IMR-90 (cell line): ENCODE measurements around the gene OVCA2. TPM values are rescaled to one million over a fixed set of nuclear protein-coding genes. Genes with fewer than 3 reads are reported as not detected.

ENCODE experiments used
- ATAC-seq: fragments of 200-7000 bp; cut with Tn5 transposase; 2 replicates; pipeline ENCODE4 v1.9.1; 2020; ENCODE audit warnings: low read depth, mild to moderate bottlenecking, moderate library complexity
- BruUV-seq: library from RNA; stranded (reverse); fragments of 400-500 nt; replicated peaks from 2 replicates; lab custom pipeline; 2021; lab: Mats Ljungman, UMichigan
- CTCF ChIA-PET: fragments of 300-600 bp; formaldehyde crosslinking; extraction: SDS; loops from one replicate; lab custom pipeline; 2021; ENCODE audit warnings: antibody characterized with exemption; lab: Yijun Ruan, JAX
- POLR2A ChIA-PET: fragments of 300-600 bp; sonication (Branson Sonifier 250); formaldehyde crosslinking; loops from one replicate; lab custom pipeline; 2022; ENCODE audit warnings: antibody characterized with exemption; ENCODE audit not compliant: unreplicated experiment; lab: Charles Lee
- DNase-seq: peaks from one replicate; pipeline ENCODE4 v3.0.0; 2013
- H2AFZ ChIP-seq: replicated peaks from 2 replicates; pipeline ENCODE3; 2013; ENCODE audit warnings: low read length, mild to moderate bottlenecking; ENCODE audit not compliant: poor library complexity
- H2AK5ac ChIP-seq: 2 replicates; pipeline ENCODE4 v1.6.1; 2013; ENCODE audit warnings: low read depth, low read length, inconsistent platforms
- H2AK9ac ChIP-seq: replicated peaks from 2 replicates; pipeline ENCODE3; 2013; ENCODE audit warnings: mild to moderate bottlenecking, low read depth, low read length, moderate library complexity; ENCODE audit not compliant: poor library complexity
- H2BK120ac ChIP-seq: 2 replicates; pipeline ENCODE4 v1.6.1; 2013; ENCODE audit warnings: low read depth, low read length, inconsistent platforms
- H2BK15ac ChIP-seq: 3 replicates; pipeline ENCODE4 v1.6.1; 2013; ENCODE audit warnings: low read depth, low read length, inconsistent platforms
- H2BK20ac ChIP-seq: 2 replicates; pipeline ENCODE4 v1.6.1; 2013; ENCODE audit warnings: low read depth, mild to moderate bottlenecking, inconsistent platforms, low read length, moderate library complexity
- H2BK5ac ChIP-seq: 2 replicates; pipeline ENCODE4 v1.6.1; 2013; ENCODE audit warnings: mild to moderate bottlenecking, low read depth, low read length, inconsistent platforms; ENCODE audit not compliant: poor library complexity, severe bottlenecking
- H3K14ac ChIP-seq: replicated peaks from 2 replicates; pipeline ENCODE4 v1.6.1; 2013; ENCODE audit warnings: low read depth, low read length, inconsistent platforms
- H3K18ac ChIP-seq: 2 replicates; pipeline ENCODE4 v1.6.1; 2013; ENCODE audit warnings: low read depth, low read length, control low read depth
- H3K23ac ChIP-seq: 2 replicates; pipeline ENCODE4 v1.6.1; 2013; ENCODE audit warnings: low read depth, low read length, inconsistent platforms
- H3K27ac ChIP-seq: 2 replicates; pipeline ENCODE4 v1.5.1; 2013; ENCODE audit warnings: mild to moderate bottlenecking, control low read depth, low read length; ENCODE audit not compliant: insufficient read depth
- H3K27me3 ChIP-seq: 2 replicates; pipeline ENCODE4 v1.6.1; 2013; ENCODE audit warnings: low read length; ENCODE audit not compliant: control insufficient read depth, insufficient read depth
- H3K36me3 ChIP-seq: 2 replicates; pipeline ENCODE4 v1.6.1; 2013; ENCODE audit warnings: low read length, mixed read lengths; ENCODE audit not compliant: control insufficient read depth, insufficient read depth
- H3K4ac ChIP-seq: 2 replicates; pipeline ENCODE4 v1.6.1; 2013; ENCODE audit warnings: low read depth, low read length, inconsistent platforms
- H3K4me1 ChIP-seq: 2 replicates; pipeline ENCODE4 v1.6.1; 2013; ENCODE audit warnings: low read length, mixed read lengths; ENCODE audit not compliant: control insufficient read depth, insufficient read depth
- H3K4me2 ChIP-seq: 2 replicates; pipeline ENCODE4 v1.6.1; 2013; ENCODE audit warnings: low read depth, mild to moderate bottlenecking, control low read depth, low read length, moderate library complexity
- H3K4me3 ChIP-seq: 2 replicates; pipeline ENCODE4 v1.5.1; 2013; ENCODE audit warnings: low read depth, mild to moderate bottlenecking, control low read depth, low read length, moderate library complexity; ENCODE audit not compliant: insufficient read depth
- H3K56ac ChIP-seq: 2 replicates; pipeline ENCODE4 v1.6.1; 2013; ENCODE audit warnings: low read length, inconsistent platforms; ENCODE audit not compliant: insufficient read depth; ENCODE audit errors: extremely low read depth
- H3K79me1 ChIP-seq, 2 experiments: 2 replicates each; pipeline ENCODE4 v1.6.1; 2013; ENCODE audit warnings: low read length in 2 of 2, inconsistent platforms in 1 of 2, low read depth in 1 of 2
- H3K9ac ChIP-seq: 2 replicates; pipeline ENCODE4 v1.6.1; 2013; ENCODE audit warnings: low read depth, low read length, control low read depth
- H3K9me1 ChIP-seq: 2 replicates; pipeline ENCODE4 v1.6.1; 2013; ENCODE audit warnings: low read length, inconsistent platforms; ENCODE audit not compliant: insufficient read depth
- H3K9me3 ChIP-seq: 2 replicates; pipeline ENCODE4 v1.6.1; 2013; ENCODE audit warnings: low read length; ENCODE audit not compliant: control insufficient read depth, insufficient read depth
- H4K20me1 ChIP-seq: 2 replicates; pipeline ENCODE4 v1.6.1; 2013; ENCODE audit warnings: low read length, inconsistent platforms; ENCODE audit not compliant: insufficient read depth
- H4K5ac ChIP-seq: 2 replicates; pipeline ENCODE4 v1.6.1; 2013; ENCODE audit warnings: mild to moderate bottlenecking, low read depth, low read length, control low read depth
- H4K8ac ChIP-seq, 2 experiments: 2 replicates each; pipeline ENCODE4 v1.6.1; 2013; ENCODE audit warnings: low read depth in 2 of 2, low read length in 2 of 2, control low read depth in 1 of 2, inconsistent platforms in 1 of 2
- H4K91ac ChIP-seq: 2 replicates; pipeline ENCODE4 v1.6.1; 2013; ENCODE audit warnings: low read depth, low read length, inconsistent platforms; ENCODE audit not compliant: insufficient read depth
- POLR2A ChIP-seq: IDR thresholded peaks from 2 replicates; pipeline ENCODE4 v1.6.1; 2012; ENCODE audit warnings: mild to moderate bottlenecking, low read depth, low read length
- RAD21 ChIP-seq: IDR thresholded peaks from 2 replicates; pipeline ENCODE4 v1.6.1; 2012; ENCODE audit warnings: low read length, improper control_type of control experiment
- RCOR1 ChIP-seq: IDR thresholded peaks from 2 replicates; pipeline ENCODE4 v1.6.1; 2012; ENCODE audit warnings: mild to moderate bottlenecking, low read length, improper control_type of control experiment; ENCODE audit not compliant: insufficient replicate concordance
- RFX5 ChIP-seq: IDR thresholded peaks from 2 replicates; pipeline ENCODE4 v1.8.0; 2012; ENCODE audit warnings: low read depth, mild to moderate bottlenecking, low read length, moderate library complexity
- WGBS, 2 experiments: methylation state at CpG; one replicate each; pipeline versions ENCODE4 v1.1.5 to v1.1.7; 2013; ENCODE audit warnings: missing lambda C conversion rate in 2 of 2; ENCODE audit not compliant: insufficient read length in 1 of 2; ENCODE audit errors: extremely low coverage in 2 of 2; 5-methylcytosine and 5-hydroxymethylcytosine counted together
- dilution Hi-C: fragments of 300-500 bp; cut with HindIII; formaldehyde crosslinking; loops from one replicate; pipeline ENCODE4 v1.14.3; 2018; ENCODE audit warnings: low sequenced_read_pairs; ENCODE audit not compliant: unreplicated experiment
- in situ Hi-C: fragments of 300-500 bp; cut with MboI; formaldehyde crosslinking; loops from 3 replicates; pipeline ENCODE4 v1.14.3; 2019; ENCODE audit warnings: low sequenced_read_pairs, inconsistent platforms, mixed read lengths
- intact Hi-C: fragments of 100-400 bp; cut with micrococcal nuclease; formaldehyde crosslinking; loops from 2 replicates; pipeline ENCODE4 v1.10.0; 2022
- polyA plus RNA-seq, 3 experiments: library from polyadenylated mRNA; depleted of rRNA; stranded (reverse); fragments of >200 nt; gene quantifications; 2 replicates each; pipeline ENCODE4 v1.2.3, GENCODE V29; 2012; ENCODE audit warnings: low replicate concordance in 1 of 3
- total RNA-seq: library from RNA; depleted of rRNA; stranded (reverse); fragments of >200 nt; gene quantifications from 2 replicates; pipeline ENCODE4 v1.2.3, GENCODE V29; 2012

Gene OVCA2
- total and polyA plus RNA-seq, 2 of the 4 experiments (the other 2 are of a cell fraction): 38.7 to 46.9 TPM

- peaks cover 58% of the 10 kb centered on the region for H3K27me3 ChIP-seq
- H3K27ac ChIP-seq: no peak overlapping the region
- no peak overlapping the region for H4K91ac ChIP-seq
- H3K4me2 ChIP-seq: peak overlapping the region; percentile 61; the same call in 1 of the 2 replicates
- H4K20me1 ChIP-seq: no peaks in the 10 kb centered on the region; the same call in 1 of the 2 replicates
- H3K9me3 ChIP-seq: no peaks in the 10 kb centered on the region
- ATAC-seq (peak; percentile 6; the same call in 1 of the 2 replicates), DNase-seq (no peak)
- H2BK5ac ChIP-seq: no peak overlapping the region
- dilution Hi-C loops: no loop called here
- H3K9ac ChIP-seq: no peak overlapping the region
- WGBS, 2 experiments: 1% methylated on average over 57 of the region's 73 CpGs; no CpG with 5 or more reads in 1 of the 2 experiments
- H3K23ac ChIP-seq: no peak overlapping the region
- H2AK9ac ChIP-seq: peak overlapping the region; percentile 28
- peak overlapping the region; percentile 29; the same call in 1 of the 2 replicates for H3K4me3 ChIP-seq
- intact Hi-C loops: no loop called here
- no peaks in the 10 kb centered on the region for H3K79me1 ChIP-seq
- POLR2A ChIA-PET: no interaction called here
- TF ChIP-seq POLR2A: no peak
- TF ChIP-seq RFX5: no peak
- TF ChIP-seq RCOR1: no peak
- TF ChIP-seq RAD21: no peak
- CTCF ChIA-PET: interaction anchor here (2.4 kb wide), 1 partner anchor 116 kb away, joined by 18 read pairs; no protein-coding TSS in a partner anchor
- H3K9me1 ChIP-seq: no peaks in the 10 kb centered on the region
- no peak overlapping the region for H3K14ac ChIP-seq
- H3K18ac ChIP-seq: no peak overlapping the region
- no peak overlapping the region for H3K56ac ChIP-seq
- in situ Hi-C loops: loop anchor here (5.0 to 25.0 kb wide), 2 partner anchors 112 to 312 kb away; partner anchors contain the start of genes TLCD2 and WDR81
- no peaks in the 10 kb centered on the region for H3K36me3 ChIP-seq
- no TSS peak for BruUV-seq
- H3K4ac ChIP-seq: no peak overlapping the region
- H2AFZ ChIP-seq: peak overlapping the region; percentile 81
- H3K4me1 ChIP-seq: peaks cover 1% of the 10 kb centered on the region; the same call in 1 of the 2 replicates
- no peak overlapping the region for H4K8ac ChIP-seq
- no peak overlapping the region for H2BK15ac ChIP-seq
- no peak overlapping the region for H4K5ac ChIP-seq
- no peak overlapping the region for H2AK5ac ChIP-seq
- H2BK20ac ChIP-seq: no peak overlapping the region
- H2BK120ac ChIP-seq: no peak overlapping the region
Observed at GRCh38 chr17:2024572-2025219, 17.1 kb upstream of the OVCA2 start.
